GM12801 (cell line): Measurements from ENCODE around the gene KIF1A.
"Not testable (repeated sequence)": the region's sequence is repeated elsewhere in the genome, so short reads cannot be mapped to it uniquely, and the experiment has no call there.

ENCODE experiments used
- CTCF ChIP-seq: IDR thresholded peaks from one replicate; pipeline ENCODE4 v1.5.1; 2011; ENCODE audit warnings: control low read depth; ENCODE audit not compliant: insufficient read length; ENCODE audit errors: extremely low read depth

Gene KIF1A

GRCh38 chr2:240691631-240692420, 128.2 kb downstream of the KIF1A start, which contains the start of gene AQP12A:
TSS of gene AQP12A (plus strand) at chr2:240691866. CDS start at chr2:240691914, 48 bp downstream.
- TF ChIP-seq CTCF, result not testable (repeated sequence)

DNA sequence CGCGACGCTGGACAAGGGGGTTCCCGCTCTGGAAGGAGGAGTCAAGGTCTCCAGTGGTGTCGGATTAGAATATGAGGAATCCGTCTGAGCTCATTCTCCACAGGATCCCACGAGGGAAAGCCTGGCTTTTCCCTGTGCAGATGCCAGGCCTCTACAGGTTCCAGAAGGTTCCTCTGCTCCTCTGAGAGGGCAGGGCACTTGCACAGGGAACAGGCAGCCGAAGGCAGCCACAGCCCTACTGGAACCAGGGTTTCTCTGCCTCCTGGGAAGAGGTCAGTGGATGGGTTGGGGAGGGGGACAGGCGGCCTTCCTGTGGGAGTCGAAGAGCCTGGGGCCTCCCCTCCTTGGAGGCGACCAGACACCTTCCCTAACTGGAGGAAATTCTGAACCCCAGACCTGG, 130.0 kb downstream of the KIF1A start:
- no peak for TF ChIP-seq CTCF

DNA sequence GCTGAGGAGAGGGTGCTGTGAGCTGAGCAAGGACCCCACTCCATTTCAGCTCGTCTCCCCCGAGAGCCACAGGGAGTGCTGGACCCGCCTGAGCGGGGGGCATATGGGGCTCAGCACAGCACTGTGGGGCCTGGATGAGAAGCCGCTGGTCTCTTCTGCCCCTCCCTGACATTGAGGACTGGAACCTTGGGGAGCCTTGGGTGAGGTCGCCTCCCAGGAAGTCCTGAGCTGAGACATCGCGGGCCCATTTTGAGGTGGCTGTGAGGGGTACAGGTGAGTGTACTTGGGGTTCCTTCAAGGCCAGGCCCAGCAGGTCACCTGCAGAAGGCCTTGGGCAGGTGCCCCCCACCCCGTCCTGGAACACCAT, 131.5 kb downstream of the KIF1A start:
- TF ChIP-seq CTCF, result no peak

DNA sequence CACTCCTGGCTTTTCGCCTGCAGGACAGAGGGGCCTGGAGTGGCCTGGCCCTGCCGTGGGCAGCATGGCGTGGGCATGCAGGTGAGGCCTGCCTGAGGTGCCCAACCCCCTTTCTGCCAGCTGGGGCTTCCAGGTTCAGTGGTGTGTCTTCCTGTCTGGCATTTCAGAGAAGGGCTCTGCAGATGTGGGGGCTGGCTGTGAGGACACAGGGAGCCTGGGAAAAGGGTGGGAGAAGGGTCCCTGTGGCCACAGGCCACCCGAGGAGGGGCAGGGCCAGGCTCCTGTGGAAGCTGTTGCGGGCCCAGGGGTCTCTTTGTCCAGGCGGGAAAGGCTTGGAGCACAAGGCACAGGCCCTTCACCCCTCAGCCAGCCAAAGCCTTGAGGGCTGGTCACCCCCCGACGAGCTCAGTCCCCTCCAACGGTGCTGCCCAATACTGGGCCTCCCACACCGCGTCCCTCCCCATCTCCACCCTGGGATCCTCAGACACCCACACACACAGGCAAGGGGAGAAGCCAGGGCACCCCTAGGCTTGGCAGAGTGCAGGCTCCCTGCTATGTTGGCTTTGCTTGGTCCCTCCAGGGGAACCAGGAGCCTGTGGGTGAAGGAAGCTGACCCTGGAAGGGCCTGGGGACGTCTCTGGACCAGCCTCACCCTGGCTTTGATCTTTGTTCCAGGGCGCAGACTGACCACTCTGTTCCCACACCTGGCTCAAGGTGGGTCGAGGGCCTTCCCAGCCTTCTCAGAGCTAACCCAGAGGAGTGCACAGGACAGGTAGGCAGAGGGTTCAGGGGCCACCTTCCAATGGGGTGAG, 132.1 kb downstream of the KIF1A start:
- TF ChIP-seq CTCF, result no peak

- TF ChIP-seq CTCF, result no peak
These were observed 132.8 kb downstream of the KIF1A start for GRCh38 chr2:240687045-240687740.

DNA sequence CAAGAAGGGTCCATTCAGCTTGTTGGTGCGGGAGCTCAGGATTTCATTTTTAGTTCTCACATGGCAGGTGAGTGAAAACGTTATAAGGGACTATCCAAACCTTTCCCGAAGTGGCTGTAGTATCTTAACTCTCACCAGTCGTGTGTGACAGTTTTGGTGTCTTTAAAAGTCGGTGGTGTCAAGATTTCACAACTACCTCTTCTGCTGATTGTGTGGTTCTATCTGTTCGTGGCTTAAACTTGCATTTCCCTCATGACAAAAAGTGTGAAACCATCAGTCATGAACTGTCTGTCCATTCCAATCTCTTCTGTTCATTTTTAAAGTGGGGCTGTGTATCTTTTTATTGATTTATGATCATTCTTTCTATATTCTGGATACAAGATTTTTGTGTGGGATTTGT, 133.6 kb downstream of the KIF1A start:
- no peak for TF ChIP-seq CTCF

DNA sequence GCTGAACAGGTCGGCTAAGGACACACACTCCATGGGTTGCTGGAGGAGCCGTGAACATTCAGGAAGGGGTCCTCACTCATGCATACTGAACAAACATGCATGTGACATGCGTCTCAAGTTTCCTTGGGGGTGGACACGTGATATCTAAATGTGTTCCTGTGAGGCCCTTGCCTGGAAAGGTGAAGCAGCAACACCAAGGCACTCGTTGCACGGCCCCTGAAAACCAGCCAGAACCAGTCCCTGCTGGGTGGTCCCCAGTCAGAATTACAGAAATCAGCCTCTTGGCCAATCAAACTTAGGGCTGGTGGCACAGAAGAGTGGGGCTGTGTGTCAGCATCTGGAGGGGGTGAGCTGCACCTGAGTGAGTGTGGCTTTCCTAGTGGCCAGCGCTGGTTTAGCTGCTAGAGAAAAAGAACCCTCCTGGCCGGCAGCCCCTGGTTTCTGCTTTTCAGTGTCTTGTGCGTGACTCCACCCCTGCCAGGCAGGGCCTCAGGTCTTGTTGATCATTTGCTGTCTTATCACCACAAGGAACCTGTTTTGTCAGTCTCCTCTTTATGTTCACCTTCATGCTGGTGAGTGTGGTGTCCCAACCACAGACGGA, 134.1 kb downstream of the KIF1A start:
- TF ChIP-seq CTCF, result no peak
